PC-9 (cell line): Measurements from ENCODE around the gene MET. TPM values are rescaled to one million over a fixed set of nuclear protein-coding genes. Genes with fewer than 3 reads are reported as not detected.

Source experiments
- BruUV-seq: library from RNA; stranded (reverse); fragments of 400-500 nt; replicated peaks from 2 replicates; lab custom pipeline; 2021; lab: Mats Ljungman, UMichigan
- CTCF ChIA-PET: fragments of 300-600 bp; sonication (Branson Sonifier 250); formaldehyde crosslinking; loops from one replicate; lab custom pipeline; 2022; ENCODE audit warnings: antibody characterized with exemption; lab: Charles Lee
- POLR2A ChIA-PET: fragments of 300-600 bp; sonication (Branson Sonifier 250); formaldehyde crosslinking; loops from one replicate; lab custom pipeline; 2022; ENCODE audit warnings: antibody characterized with exemption; ENCODE audit not compliant: unreplicated experiment; lab: Charles Lee
- DNase-seq, 2 experiments: peaks; one replicate each; pipeline versions ENCODE4 v3.0.0 to v3.0.0-alpha.2; 2015 to 2022; ENCODE audit warnings: mixed read lengths in 1 of 2
- H2AFZ ChIP-seq: fragments of 200-600 bp; sonication (generic); 2 replicates; pipeline ENCODE4 v1.8.1; 2017; ENCODE audit warnings: antibody characterized with exemption
- H3F3A ChIP-seq: fragments of 200-600 bp; sonication (generic); 2 replicates; pipeline ENCODE4 v1.8.1; 2017; ENCODE audit warnings: antibody characterized with exemption, mild to moderate bottlenecking, low read depth; ENCODE audit not compliant: insufficient read depth
- H3K27ac ChIP-seq: fragments of 200-600 bp; sonication (generic); 2 replicates; pipeline ENCODE4 v1.6.1; 2016; ENCODE audit warnings: mixed run types
- H3K27me3 ChIP-seq: fragments of 200-600 bp; sonication (generic); 2 replicates; pipeline ENCODE4 v1.6.1; 2016; ENCODE audit warnings: low read depth, mixed run types; ENCODE audit not compliant: insufficient read depth
- H3K36me3 ChIP-seq: fragments of 200-600 bp; sonication (generic); 2 replicates; pipeline ENCODE4 v1.6.1; 2016; ENCODE audit warnings: low read depth, mixed run types
- H3K4me1 ChIP-seq: fragments of 200-600 bp; sonication (generic); replicated peaks from 2 replicates; pipeline ENCODE4 v1.6.1; 2016; ENCODE audit warnings: mixed run types; ENCODE audit not compliant: insufficient read depth
- H3K4me2 ChIP-seq: fragments of 200-600 bp; sonication (generic); 2 replicates; pipeline ENCODE4 v1.6.1; 2017; ENCODE audit warnings: mixed run types
- H3K4me3 ChIP-seq: fragments of 200-600 bp; sonication (generic); 2 replicates; pipeline ENCODE4 v1.6.1; 2016; ENCODE audit warnings: mixed run types
- H3K79me2 ChIP-seq: fragments of 200-600 bp; sonication (generic); 2 replicates; pipeline ENCODE4 v1.6.1; 2017; ENCODE audit warnings: low read depth, mixed run types
- H3K9me2 ChIP-seq: fragments of 200-600 bp; sonication (generic); 2 replicates; pipeline ENCODE4 v1.8.1; 2017; ENCODE audit warnings: mild to moderate bottlenecking; ENCODE audit not compliant: insufficient read depth
- H3K9me3 ChIP-seq: fragments of 200-600 bp; sonication (generic); 2 replicates; pipeline ENCODE4 v1.8.1; 2016; ENCODE audit warnings: low read depth; ENCODE audit not compliant: insufficient read depth
- H4K20me1 ChIP-seq: fragments of 200-600 bp; sonication (generic); 2 replicates; pipeline ENCODE4 v1.8.1; 2017; ENCODE audit not compliant: insufficient read depth
- EZH2 ChIP-seq: fragments of 200-600 bp; sonication (generic); IDR thresholded peaks from 2 replicates; pipeline ENCODE4 v1.8.0; 2017; ENCODE audit warnings: antibody characterized with exemption, low read depth
- intact Hi-C: fragments of 100-400 bp; cut with micrococcal nuclease; formaldehyde crosslinking; loops from one replicate; pipeline ENCODE4 v1.10.0; 2022; ENCODE audit not compliant: unreplicated experiment
- total RNA-seq: library from RNA; stranded (reverse); gene quantifications from 2 replicates; pipeline ENCODE4 v1.2.3, GENCODE V29; 2021
- TF ChIP-seq, protein P1 (sequence below): fragments of 200-600 bp; sonication (generic); conservative IDR thresholded peaks from 2 replicates; pipeline ENCODE4 v1.6.1; 2017; ENCODE audit warnings: mixed run types, antibody characterized with exemption, mild to moderate bottlenecking, moderate library complexity

Gene MET
- total RNA-seq, 1 experiment from 2014 or later: 287 TPM

DNA sequence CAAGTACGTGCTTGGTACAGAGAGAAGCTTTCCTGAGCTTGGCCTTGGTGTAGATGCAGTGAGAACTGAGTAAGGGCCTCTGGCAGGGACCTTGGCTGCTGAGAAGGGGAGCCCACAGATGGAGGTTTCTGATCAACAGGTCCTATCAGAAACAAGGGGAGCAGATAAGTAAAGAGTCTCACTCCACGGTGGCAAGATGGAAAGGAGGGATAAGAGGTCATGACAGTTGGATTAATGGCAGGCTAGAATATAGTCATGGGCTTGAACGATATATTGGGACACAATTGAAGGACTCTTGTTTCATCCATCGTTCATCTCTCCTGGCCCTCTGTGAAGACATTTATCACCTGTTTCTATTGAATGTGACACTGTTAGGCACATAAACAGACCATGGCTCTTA lies 41.5 kb downstream of the MET start:
- DNase-seq: no peak
- intact Hi-C loops: loop anchor here (5.0 kb wide), 1 partner anchor 239 kb away; the partner anchor contains the start of gene ST7
- Histone ChIP-seq H3K9me2 (no peaks in the 10 kb centered on the region), H4K20me1 (no peaks in the 10 kb centered on the region), H3K4me1 (peaks cover 51% of the 10 kb centered on the region), H3K4me3 (no peak overlapping the region), H3K4me2 (no peak overlapping the region), H3K36me3 (peaks cover 7% of the 10 kb centered on the region; the same call in 1 of the 2 replicates), H3F3A (peaks cover 44% of the 10 kb centered on the region), H3K9me3 (no peaks in the 10 kb centered on the region), H3K79me2 (peaks cover 46% of the 10 kb centered on the region), H3K27me3 (no peaks in the 10 kb centered on the region), H3K27ac (no peak overlapping the region), H2AFZ (no peak overlapping the region)
- BruUV-seq: no TSS peak
- TF ChIP-seq, protein P1, sequence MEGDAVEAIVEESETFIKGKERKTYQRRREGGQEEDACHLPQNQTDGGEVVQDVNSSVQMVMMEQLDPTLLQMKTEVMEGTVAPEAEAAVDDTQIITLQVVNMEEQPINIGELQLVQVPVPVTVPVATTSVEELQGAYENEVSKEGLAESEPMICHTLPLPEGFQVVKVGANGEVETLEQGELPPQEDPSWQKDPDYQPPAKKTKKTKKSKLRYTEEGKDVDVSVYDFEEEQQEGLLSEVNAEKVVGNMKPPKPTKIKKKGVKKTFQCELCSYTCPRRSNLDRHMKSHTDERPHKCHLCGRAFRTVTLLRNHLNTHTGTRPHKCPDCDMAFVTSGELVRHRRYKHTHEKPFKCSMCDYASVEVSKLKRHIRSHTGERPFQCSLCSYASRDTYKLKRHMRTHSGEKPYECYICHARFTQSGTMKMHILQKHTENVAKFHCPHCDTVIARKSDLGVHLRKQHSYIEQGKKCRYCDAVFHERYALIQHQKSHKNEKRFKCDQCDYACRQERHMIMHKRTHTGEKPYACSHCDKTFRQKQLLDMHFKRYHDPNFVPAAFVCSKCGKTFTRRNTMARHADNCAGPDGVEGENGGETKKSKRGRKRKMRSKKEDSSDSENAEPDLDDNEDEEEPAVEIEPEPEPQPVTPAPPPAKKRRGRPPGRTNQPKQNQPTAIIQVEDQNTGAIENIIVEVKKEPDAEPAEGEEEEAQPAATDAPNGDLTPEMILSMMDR: no peak
- TF ChIP-seq EZH2: no peak
- POLR2A ChIA-PET: no interaction called here
- CTCF ChIA-PET: no interaction called here

DNA sequence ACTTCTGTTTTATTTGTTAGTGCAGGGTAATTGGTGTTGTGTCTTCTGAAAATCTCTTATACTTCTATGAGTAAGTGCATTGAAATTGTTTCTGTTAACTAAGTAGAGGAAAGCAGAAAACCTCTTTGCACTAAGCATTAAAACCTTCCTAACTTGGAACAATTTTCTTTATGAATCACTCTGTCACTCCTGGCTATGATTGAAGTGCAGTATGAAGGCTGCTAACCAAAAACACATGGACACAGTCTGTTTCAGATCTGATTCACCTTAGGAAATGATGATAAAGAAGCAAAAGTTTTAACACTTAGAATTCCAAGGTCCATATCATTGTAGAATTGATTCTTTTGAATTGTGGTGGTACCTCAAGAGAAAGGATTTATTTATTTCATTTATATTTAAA lies 41.9 kb downstream of the MET start:
- no peaks in the 10 kb centered on the region for H4K20me1 ChIP-seq
- POLR2A ChIA-PET: no interaction called here
- no peaks in the 10 kb centered on the region for H3K9me2 ChIP-seq
- H3K4me1 ChIP-seq: peaks cover 47% of the 10 kb centered on the region
- H2AFZ ChIP-seq: no peak overlapping the region
- H3K27ac ChIP-seq: no peak overlapping the region
- no peak overlapping the region for H3K4me3 ChIP-seq
- BruUV-seq: no TSS peak
- intact Hi-C loops: loop anchor here (5.0 kb wide), 1 partner anchor 238 kb away; the partner anchor contains the start of gene ST7
- H3K4me2 ChIP-seq: no peak overlapping the region
- no peak for DNase-seq
- no peaks in the 10 kb centered on the region for H3K27me3 ChIP-seq
- H3K36me3 ChIP-seq: peaks cover 6% of the 10 kb centered on the region; the same call in 1 of the 2 replicates
- TF ChIP-seq, protein P1: no peak
- no peak for TF ChIP-seq EZH2
- peaks cover 41% of the 10 kb centered on the region for H3K79me2 ChIP-seq
- no peaks in the 10 kb centered on the region for H3K9me3 ChIP-seq
- peaks cover 44% of the 10 kb centered on the region for H3F3A ChIP-seq
- CTCF ChIA-PET: no interaction called here

DNA sequence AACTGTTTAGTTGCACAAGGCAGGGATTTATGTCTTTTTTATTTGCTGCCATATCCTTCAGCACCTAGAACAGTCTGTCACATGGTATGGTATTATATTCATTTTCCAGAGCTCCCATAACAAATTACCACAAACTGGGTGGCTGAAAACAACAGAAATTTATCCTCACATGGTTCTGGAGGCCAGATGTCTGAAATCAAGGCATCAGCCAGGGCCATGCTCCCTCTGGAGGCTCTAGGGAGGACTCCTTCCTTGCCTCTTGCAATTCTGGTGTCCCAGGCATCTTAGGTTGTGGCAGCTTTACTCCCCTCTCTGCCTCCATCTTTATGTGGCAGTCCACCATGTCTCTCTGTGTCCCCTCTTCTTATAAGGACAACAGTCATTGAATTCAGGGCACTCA lies 43.1 kb downstream of the MET start:
- Histone ChIP-seq H3K4me1 (peaks cover 35% of the 10 kb centered on the region), H3K36me3 (no peaks in the 10 kb centered on the region), H3K79me2 (peaks cover 31% of the 10 kb centered on the region), H3K27ac (no peak overlapping the region), H3K9me3 (no peaks in the 10 kb centered on the region), H3F3A (peaks cover 39% of the 10 kb centered on the region), H3K4me3 (no peak overlapping the region), H2AFZ (no peak overlapping the region), H4K20me1 (no peaks in the 10 kb centered on the region), H3K27me3 (no peaks in the 10 kb centered on the region), H3K9me2 (no peaks in the 10 kb centered on the region), H3K4me2 (no peak overlapping the region)
- ChIA-PET CTCF (interaction anchor here (0.6 kb wide), 1 partner anchor 52 kb away, joined by 3 read pairs; no protein-coding TSS in a partner anchor), POLR2A (no interaction called here)
- no TSS peak for BruUV-seq
- no peak for DNase-seq
- TF ChIP-seq, protein P1: no peak
- intact Hi-C loops: no loop called here
